Panc1 (cell line): ENCODE data around the gene EPHX1.

Source experiments
- CTCF ChIP-seq: fragments of 450-650 bp; IDR thresholded peaks from 2 replicates; pipeline ENCODE4 v1.5.1; 2017; ENCODE audit warnings: mild to moderate bottlenecking
- POLR2AphosphoS5 ChIP-seq: IDR thresholded peaks from 2 replicates; pipeline ENCODE4 v1.6.1; 2012; ENCODE audit warnings: mild to moderate bottlenecking, low read depth, low read length, moderate library complexity
- REST ChIP-seq, 2 experiments: IDR thresholded peaks; 2 replicates each; pipeline ENCODE4 v1.6.1; 2011 to 2012; ENCODE audit warnings: low read depth in 2 of 2, control low read depth in 1 of 2, low read length in 1 of 2, mild to moderate bottlenecking in 1 of 2, moderate library complexity in 1 of 2; ENCODE audit not compliant: insufficient read depth in 1 of 2
- SIN3A ChIP-seq: IDR thresholded peaks from 2 replicates; pipeline ENCODE4 v1.6.1; 2012; ENCODE audit warnings: low read depth, mild to moderate bottlenecking, low read length, moderate library complexity, borderline replicate concordance; ENCODE audit not compliant: insufficient read depth
- TCF7L2 ChIP-seq: IDR thresholded peaks from 2 replicates; pipeline ENCODE4 v1.6.1; 2011; ENCODE audit warnings: mild to moderate bottlenecking, low read depth, low read length, inconsistent platforms

- TF ChIP-seq CTCF = no peak
- TF ChIP-seq REST (IDR thresholded peaks at IDR 0.05; ENCODE audit: insufficient read depth in 1 of 2, low read depth in 2 of 2, low read length in 1 of 2) = no peak
- no peak for TF ChIP-seq TCF7L2
- no peak for TF ChIP-seq POLR2AphosphoS5
- TF ChIP-seq SIN3A = no peak
These were observed 63.4 kb downstream of the EPHX1 start for GRCh38 chr1:225873281-225873850.
